Measurements from ENCODE around the gene CISH.

CISH gene

DNA sequence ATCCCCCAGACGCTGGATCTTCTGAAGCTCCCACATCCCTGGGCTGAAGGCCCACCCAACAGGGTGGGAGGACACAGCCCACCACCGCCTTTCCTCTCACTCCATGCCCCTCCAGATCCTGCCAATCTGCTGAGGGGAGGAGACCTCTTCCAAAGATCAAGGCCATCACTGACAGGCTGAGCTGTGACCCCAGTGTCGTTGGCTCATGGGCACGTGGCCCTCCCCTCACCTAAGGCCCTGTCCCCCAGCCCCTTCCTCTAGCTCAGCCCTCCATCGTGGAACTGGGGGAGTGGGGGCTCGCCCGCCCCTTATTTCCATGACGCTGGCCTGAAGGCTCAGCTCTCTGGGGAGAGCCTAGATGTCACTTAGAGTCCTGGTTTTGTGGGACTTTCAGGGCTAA is 54.5 kb downstream of the CISH start:
- H3K27ac ChIP-seq: no peak overlapping the region
- TF ChIP-seq, protein P1, sequence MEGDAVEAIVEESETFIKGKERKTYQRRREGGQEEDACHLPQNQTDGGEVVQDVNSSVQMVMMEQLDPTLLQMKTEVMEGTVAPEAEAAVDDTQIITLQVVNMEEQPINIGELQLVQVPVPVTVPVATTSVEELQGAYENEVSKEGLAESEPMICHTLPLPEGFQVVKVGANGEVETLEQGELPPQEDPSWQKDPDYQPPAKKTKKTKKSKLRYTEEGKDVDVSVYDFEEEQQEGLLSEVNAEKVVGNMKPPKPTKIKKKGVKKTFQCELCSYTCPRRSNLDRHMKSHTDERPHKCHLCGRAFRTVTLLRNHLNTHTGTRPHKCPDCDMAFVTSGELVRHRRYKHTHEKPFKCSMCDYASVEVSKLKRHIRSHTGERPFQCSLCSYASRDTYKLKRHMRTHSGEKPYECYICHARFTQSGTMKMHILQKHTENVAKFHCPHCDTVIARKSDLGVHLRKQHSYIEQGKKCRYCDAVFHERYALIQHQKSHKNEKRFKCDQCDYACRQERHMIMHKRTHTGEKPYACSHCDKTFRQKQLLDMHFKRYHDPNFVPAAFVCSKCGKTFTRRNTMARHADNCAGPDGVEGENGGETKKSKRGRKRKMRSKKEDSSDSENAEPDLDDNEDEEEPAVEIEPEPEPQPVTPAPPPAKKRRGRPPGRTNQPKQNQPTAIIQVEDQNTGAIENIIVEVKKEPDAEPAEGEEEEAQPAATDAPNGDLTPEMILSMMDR (conservative IDR thresholded peaks at IDR 0.05): no peak

Data from VCaP (cell line).